ENCODE measurements around the gene DNPH1.
A peak's percentile ranks its signal among the peaks of the same experiment; 100 is the strongest.

DNPH1 gene

DNA sequence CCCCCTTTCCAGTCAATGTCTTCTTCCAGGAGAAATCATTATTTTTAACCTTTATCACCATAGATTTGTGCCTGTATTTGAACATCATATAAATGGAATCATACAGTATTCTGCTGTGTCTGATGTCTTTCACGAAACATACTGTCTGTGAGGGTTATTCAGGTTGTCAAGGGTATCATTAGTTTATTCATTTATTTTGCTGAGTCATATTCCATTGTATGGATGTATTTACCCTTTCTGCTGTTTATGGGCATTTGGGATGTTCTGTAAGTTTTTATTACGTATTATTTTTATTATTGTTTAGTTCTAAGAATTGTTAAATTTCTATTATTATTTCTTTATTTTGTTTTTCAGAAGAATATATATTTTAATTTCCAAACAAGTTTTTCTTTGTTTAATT lies 22.0 kb downstream of the DNPH1 start:
- no peak for DNase-seq

DNA sequence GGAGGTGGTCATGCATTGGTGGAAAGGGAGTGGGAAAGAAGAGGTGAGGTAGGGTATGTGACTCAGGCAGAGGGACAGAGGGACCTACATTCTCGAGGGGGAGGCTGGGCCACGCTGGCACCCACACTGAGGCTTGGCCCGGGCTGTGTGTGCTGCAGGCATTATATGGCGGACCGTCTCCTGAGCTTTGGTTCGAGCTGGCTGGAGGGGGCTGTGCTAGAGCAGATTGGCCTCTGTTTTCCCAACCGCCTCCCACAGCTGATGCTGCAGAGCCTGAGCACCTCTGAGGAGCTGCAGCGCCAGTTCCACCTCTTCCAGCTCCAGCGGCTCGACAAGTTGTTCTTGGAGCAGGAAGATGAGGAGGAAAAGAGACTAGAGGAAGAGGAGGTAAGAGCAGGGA lies 23.4 kb downstream of the DNPH1 start:
- DNase-seq: no peak

DNA sequence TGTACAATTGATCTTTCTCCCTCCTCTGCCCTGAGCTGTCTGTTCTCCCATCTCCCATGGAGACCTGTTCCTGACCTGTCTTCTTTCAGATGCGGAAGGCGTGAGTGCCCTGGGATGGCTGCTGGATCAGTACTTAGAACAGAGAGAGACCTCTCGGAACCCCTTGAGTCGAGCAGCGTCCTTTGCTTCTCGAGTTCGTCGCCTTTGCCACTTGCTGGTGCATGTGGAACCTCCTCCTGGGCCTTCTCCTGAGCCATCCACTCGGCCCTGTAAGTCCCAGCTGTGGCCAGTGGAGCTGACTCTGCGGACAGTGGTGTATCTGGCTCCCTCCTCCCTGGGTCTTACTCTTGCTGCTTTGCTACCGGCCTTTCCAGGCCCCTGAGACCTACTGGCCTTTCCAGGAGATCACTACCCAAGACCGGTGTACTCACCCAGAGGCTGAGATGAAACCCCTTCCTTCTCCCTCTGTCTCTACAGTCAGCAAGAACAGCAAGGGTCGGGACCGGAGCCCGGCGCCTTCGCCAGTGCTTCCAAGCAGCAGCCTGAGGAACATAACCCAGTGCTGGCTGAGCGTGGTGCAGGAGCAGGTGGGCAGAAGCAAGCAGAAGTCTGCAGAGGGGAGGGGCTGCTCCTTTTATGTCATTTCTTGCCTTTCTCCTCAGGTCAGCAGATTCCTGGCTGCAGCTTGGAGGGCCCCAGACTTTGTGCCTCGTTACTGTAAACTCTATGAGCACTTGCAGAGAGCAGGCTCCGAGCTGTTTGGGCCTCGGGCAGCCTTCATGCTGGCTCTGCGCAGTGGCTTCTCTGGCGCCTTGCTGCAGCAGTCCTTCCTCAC lies 24.8 kb downstream of the DNPH1 start:
- DNase-seq: no peak

DNA sequence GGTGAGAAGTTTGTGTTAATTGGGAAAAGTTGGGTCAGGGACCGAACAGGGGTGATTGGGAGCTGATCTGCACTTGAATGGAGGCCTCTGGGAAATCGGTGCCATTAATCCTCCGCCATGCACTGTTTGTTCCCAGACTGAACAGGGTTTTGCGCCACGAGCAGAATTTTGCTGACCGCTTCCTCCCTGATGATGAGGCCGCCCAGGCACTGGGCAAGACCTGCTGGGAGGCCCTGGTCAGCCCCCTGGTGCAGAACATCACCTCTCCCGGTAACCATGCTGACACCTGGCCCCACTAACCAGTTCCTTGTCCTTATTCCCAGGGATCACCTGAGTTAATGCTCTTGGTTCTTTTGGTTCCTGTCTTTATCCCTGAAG lies 25.6 kb downstream of the DNPH1 start:
- no peak for DNase-seq

DNA sequence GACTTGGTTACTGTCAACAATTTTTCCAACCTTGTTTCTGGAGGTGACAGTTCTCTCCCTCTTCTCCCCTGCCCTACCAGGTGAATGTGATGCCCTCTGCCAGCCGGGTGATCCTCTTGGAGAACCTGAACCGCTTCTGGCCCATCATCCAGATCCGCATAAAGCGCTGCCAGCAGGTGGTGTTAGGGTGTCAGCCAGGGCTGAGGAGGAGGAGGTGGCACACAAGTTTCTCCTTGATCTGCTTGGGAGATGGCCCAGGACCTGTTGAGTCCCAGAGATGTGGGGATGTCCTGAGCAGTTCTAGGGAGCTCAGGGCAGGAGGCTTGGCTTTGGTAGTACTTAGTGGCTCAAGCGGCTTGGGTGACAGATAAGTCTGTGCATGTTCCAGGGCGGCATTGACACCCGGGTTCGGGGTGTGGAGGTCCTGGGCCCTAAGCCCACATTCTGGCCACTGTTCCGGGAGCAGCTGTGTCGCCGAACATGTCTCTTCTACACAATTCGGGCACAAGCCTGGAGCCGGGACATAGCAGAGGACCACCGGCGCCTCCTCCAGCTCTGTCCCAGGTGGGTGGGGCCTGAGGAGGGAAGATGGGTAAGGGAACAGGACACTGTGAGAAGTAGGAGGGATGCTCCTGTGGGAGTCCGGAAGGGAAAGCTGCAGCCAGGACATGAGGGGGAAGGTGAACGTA lies 26.1 kb downstream of the DNPH1 start:
- no peak for DNase-seq

DNA sequence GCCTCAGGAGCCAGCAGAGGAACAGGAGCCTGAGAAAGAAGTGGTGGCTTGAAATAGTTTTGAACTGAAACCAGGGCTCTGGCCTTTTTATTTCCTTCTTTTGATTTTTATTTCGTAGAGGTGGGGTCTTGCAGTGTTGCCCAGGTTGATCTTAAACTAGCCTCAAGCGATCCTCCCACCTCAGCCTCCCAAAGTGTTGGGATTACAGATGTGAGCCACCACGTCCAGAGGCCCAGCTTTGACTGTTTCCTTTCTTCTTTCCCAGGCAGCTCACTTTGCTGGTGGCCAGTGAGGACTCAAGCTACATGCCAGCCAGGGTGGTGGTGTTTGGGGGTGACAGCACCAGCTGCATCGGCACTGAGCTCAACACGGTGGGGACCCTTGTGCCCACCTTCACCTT lies 26.8 kb downstream of the DNPH1 start:
- DNase-seq: no peak

DNA sequence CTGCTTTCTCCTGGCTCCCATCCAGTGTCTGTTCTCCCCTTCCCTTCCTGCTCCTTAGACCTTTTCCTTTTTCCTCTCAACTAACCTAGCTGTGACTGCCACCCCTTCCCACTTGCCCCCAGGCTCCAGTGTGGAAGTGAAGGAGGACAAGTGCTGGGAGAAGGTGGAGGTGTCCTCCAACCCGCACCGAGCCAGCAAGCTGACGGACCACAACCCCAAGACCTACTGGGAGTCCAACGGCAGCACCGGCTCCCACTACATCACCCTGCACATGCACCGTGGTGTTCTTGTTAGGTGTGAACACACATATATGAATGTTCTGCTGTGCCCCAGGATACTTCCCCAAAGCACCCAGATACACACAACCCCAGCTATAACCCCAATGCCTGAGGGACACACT lies 28.7 kb downstream of the DNPH1 start:
- no peak for DNase-seq

DNA sequence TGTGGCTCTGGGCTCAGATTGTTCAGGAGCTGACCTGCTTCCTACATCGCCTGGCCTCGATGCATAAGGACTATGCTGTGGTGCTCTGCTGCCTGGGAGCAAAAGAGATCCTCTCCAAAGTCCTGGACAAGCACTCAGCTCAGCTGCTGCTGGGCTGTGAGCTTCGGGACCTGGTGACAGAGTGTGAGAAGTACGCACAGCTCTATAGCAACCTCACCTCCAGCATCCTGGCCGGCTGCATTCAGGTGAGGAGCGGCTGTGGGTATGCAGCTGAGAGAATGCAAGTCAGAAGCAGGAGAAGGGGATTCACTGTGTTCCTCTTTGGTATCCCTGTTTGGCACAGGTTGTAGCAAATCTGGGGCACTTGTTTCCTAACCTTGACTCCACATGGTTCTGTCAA lies 29.4 kb downstream of the DNPH1 start:
- DNase-seq: no peak

DNA sequence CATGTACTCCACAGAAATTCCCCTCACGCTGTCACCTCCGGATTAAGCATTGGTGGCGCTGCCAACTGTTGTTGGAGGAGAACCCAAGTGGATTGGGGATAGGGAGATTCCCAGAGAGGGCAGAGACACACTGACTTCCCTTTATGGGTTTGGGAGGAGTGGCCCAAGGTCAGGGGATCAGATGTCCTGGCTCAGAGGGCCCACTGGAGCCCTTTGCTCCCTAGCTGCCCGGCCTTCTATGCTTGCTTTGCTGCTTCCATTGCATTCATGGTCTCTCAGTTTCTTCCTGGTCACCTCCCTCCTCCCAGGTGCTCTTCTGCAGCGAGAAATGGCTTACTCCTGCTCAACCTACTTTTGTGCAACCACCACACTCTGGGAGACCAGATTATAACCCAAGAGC lies 32.9 kb downstream of the DNPH1 start:
- DNase-seq: no peak

DNA sequence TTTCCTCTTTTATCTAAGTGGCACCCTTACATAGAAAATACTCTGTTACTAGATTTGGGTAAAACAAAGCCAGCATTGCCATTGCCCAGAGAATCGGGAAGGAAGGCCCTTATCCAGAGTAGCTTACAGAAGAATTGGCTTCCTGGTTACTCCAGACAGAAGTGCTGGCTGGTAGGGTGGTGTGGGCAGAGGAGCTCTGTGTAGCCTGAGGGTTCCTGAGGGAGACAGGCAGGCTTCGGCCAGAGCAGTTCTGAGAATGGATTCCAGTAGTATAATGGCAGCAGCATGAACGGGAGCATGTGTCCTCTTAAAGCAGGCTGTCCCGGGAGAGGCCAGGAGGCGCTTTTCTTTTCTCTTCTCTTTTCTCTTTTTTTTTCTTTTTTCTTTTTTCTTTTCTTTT lies 35.4 kb downstream of the DNPH1 start:
- no peak for DNase-seq

DNA sequence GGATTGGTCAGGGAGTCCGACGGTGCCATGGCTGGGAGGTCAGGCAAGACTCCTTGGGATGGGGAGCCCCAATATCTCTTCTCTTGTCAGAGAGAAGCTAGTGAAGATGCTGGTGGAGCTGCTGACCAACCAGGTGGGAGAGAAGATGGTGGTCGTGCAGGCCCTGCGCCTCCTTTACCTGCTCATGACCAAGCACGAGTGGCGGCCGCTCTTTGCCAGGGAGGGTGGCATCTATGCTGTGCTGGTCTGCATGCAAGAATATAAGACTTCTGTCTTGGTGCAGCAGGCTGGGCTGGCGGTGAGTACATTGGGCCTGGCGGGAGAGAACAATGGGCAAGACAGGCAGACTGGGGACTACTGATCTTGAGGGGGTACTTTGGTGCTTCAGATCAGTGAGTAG lies 36.4 kb downstream of the DNPH1 start:
- DNase-seq: no peak

DNA sequence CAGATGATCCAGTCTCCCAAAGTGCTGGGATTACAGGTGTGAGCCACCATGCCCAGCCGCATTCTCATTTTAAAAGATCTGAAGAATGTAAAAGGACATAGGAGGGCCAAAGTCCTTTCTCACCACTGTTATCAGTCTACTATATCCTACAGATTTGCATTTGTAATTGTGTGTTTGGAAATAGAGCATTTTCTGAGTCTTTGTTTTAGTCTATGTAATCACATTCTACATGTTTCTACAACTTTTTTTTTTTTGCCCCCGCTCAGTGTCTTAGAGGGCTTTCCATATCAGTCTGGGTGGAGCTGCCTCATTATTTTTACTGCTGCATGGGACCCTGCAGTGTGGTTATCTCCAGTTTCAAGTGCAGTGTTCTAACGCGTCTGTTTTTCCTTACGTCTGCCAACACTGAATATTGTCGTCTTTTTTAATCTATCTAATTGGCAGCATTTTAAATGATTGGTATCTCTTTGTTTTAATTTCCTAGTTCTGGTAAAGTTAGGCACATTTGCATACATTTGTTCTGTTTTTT lies 39.4 kb downstream of the DNPH1 start:
- DNase-seq: no peak

DNA sequence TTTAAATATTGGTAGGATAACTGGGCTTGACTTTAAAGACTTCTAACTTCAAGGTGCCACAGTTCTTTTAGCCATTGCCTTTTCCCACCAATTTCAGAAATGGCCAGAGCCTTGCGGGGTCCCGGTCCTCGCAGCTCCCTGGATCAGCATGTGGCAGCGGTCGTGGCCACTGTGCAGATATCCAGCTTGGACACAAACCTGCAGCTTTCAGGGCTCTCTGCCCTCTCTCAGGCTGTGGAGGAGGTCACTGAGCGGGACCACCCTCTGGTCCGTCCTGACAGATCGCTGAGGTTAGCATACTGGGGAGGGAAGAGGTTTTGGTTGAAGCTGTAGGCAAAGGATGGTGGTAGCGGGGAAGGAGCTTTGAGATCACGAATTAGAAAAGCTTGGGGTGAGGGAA lies 40.9 kb downstream of the DNPH1 start:
- DNase-seq: no peak

DNA sequence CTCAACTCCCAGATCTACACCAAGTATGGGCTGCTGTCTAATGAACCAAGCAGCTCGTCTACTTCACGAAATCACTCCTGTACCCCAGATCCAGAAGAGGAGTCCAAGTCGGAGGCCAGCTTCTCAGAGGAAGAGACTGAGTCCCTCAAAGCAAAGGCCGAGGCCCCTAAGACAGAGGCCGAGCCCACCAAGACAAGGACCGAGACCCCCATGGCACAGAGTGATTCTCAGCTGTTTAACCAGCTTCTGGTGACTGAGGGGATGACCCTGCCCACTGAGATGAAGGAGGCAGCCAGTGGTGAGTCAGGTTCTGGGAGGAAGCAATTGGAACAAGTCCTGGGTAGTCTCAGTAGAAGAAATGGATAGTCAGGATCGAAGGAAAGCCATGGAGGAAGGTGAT lies 41.5 kb downstream of the DNPH1 start:
- DNase-seq: no peak

DNA sequence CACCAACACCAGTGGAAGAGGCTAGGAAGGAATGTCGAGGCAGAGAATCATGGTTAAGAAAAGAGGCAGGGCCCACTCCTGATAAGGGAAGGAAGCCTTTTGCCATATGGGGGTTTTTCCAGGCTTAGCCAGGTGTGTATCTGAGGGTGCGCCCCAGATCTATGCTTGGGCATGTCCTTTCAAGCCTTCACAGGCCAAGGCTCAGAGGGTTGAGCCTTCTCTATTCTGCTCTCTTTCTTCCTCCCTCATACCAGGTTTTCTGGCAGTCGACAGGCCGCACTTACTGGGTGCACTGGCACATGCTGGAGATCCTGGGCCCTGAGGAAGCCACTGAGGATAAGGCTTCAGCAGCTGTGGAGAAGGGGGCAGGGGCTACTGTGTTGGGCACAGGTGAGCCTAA lies 42.6 kb downstream of the DNPH1 start:
- no peak for DNase-seq

DNA sequence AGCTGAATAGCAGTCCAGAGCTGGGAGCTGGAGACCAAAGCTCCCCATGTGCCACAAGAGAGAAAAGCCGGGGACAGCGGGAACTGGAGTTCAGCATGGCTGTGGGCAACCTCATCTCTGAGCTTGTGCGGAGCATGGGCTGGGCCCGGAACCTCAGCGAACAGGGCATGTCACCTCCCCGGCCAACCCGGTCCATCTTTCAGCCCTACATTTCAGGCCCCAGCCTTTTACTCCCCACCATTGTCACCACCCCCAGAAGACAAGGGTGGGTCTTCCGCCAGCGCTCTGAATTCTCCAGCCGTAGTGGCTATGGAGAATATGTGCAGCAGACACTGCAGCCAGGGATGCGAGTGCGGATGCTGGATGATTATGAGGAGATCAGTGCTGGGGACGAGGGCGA lies 43.3 kb downstream of the DNPH1 start:
- DNase-seq: no peak

DNA sequence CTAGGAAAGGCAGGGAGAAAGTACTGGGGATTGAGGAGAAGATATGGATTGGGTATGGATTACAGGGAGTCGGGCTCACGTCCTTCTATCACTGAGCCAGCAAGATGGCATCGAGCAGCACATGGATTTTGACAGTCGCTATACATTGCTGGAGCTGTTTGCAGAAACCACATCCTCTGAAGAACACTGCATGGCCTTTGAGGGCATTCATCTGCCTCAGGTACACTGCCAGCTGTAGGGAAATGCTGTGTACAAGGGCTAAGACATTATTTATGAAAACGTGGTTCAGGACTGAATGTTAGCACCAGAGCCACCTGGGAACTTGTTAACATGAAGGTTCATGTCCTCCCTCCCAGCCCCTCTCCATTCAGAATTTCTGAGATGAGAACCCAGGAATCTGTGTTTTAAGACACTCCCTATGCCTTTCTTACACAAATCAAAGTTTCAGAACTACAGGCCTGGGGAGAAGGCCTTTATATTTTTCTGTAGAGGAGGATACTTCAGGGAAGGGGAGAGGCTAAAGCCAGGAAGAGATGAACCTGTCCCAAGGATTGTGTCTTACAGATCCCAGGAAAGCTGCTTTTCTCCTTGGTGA lies 43.8 kb downstream of the DNPH1 start:
- DNase-seq: no peak

DNA sequence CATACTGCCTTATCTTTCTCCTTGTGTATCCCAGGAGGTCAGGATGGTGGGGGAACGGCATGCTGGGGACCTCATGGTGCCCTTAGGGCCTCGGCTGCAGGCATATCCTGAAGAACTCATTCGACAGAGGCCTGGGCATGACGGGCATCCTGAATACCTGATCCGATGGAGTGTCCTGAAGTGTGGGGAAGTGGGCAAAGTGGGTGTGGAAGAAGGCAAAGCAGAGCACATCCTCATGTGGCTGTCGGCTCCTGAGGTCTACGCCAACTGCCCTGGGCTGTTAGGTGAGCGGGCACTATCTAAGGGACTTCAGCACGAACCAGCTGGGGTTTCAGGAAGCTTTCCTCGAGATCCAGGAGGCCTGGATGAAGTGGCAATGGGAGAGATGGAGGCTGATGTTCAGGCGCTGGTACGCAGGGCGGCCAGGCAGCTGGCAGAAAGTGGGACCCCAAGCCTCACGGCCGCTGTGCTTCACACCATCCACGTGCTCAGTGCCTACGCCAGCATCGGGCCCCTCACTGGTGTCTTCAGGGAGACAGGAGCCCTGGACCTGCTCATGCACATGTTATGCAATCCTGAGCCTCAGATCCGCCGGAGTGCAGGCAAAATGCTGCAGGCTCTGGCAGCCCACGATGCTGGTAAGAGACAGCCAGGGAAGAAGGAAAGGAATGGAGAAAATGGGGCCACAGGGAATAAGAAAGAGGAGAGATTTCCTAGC lies 44.9 kb downstream of the DNPH1 start:
- no peak for DNase-seq

DNA sequence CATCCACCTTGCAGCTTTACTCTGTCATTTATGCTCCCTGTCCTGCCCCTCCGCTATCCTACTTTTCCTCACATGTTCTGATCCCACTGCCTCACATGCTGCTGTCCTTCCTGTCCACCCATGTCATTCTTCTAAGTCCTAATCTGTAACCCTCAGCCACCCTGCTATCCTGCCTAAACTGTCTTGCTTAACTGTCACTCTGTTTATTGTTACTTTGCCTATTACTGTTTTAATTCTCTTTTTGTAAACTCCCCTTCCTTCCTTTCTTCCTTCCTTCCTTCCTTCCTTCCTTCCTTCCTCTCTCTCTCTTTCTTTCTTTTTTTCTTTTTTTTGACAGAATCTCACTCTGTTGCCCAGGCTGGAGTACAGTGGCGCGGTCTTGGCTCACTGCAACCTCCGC lies 45.8 kb downstream of the DNPH1 start:
- DNase-seq: no peak

DNA sequence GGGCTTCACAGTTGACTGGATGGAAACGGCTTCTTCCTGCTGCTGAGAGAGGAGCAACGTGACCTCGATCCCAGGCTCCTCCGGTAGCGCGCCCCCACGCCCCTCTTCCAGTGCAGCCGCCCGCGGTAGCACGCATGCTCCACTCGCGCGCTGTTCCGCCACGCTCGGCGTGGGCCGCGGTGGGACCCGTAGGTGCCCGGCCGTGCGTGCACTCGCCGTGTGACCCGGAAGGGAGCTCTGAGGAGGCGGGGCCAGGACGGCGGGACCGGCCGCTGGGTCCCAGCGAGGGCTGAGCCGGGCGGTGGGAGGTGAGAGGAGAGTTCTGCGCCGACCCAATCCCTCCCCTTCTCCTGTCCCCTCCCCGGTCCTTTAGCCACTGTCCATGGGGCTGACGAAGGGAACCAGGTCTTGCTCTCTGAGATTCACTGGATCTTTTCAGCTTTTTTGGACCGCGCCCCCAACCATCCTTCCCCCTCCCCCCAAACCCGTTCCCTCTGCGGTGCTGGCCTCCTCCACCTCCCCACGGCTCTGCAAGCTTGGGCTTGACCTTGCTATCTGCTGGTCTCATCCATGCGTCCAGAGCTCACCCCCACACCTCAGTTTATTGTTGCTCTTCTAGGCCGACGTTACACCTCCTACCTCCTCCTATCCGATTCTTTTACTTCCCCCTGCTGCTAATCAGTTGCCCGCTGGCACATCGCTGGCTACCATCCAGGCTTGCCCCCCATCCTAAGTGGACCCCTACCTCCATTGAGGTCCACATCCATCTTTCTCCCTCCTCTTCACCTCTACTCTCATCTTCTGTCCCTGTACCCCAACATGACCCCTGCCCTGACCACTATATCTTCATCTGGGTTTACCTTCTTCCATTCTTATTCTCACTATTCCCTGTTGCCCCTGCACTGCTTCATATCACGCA lies 47.1 kb downstream of the DNPH1 start, which contains the start of gene CUL9:
Gene CUL9, plus strand, starts transcription at position 255 of the 919 bp plus-strand sequence. CDS start 2,115 bp downstream, outside the sequence.
- peak; percentile 43 for DNase-seq

DNA sequence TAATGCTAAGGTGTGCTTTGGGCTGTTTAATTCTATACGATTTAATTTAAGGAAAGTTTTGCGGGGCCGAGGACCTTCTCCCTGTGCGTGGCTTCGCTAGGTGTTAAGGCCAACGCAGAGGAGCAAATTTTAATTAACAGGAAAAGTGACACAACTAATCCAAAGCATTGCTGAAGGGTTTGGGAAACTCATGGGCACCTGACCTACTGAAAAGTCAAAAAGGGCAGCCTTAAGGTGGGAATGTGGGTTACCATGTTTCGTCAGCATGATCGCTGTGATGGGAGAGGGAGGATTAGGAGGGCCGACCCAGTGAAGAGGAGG lies 47.7 kb downstream of the DNPH1 start:
- no peak for DNase-seq

DNA sequence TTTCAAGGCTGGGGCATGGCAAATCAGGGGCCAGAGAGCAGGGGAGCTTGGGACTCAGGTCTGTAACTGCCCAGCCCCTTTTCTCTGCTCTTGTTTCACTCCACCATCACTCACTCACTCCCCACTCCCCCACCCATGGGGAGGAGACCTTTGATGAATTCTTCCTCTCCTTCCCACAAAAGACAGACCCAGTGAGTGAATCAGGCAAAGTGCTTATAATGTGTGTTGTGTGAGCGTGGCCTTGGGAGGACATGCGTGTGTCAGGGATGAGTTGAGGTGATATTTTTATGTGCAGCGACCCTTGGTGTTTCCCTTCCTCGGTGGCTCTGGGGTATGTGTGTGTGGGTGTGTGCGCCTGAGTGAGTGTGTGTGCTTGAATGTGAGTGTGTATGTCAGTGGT lies 48.3 kb downstream of the DNPH1 start:
- no peak for DNase-seq
